Measurements from ENCODE around the gene TREH. TPM values are rescaled to one million over a fixed set of nuclear protein-coding genes. Genes with fewer than 3 reads are reported as not detected.

The TREH gene
- total RNA-seq, 2 donors from 2014 or later: 2.4 to 2.8 TPM

- no peaks in the 10 kb centered on the region for H3K27me3 ChIP-seq
- TF ChIP-seq CTCF (IDR thresholded peaks at IDR 0.05): no peak
- no peak overlapping the region for H3K9ac ChIP-seq (ENCODE audit: low read depth in 2 of 2, low read length in 2 of 2)
- H3K4me3 ChIP-seq: no peak overlapping the region
- DNase-seq: no peak
- H3K36me3 ChIP-seq: no peaks in the 10 kb centered on the region
- H3K4me1 ChIP-seq: peaks cover 4% of the 10 kb centered on the region
- intact Hi-C loops (cut with DNase I): loop anchor here (5.0 kb wide), 1 partner anchor 53 kb away; no protein-coding TSS in a partner anchor
- H3K9me3 ChIP-seq: no peaks in the 10 kb centered on the region
- H3K27ac ChIP-seq: no peak overlapping the region
Observed at GRCh38 chr11:118655486-118656190, 23.8 kb downstream of the TREH start.

- Histone ChIP-seq H3K9ac (ENCODE audit: low read depth in 2 of 2, low read length in 2 of 2) (no peak overlapping the region), H3K4me1 (no peaks in the 10 kb centered on the region), H3K9me3 (no peaks in the 10 kb centered on the region), H3K4me3 (no peak overlapping the region), H3K36me3 (no peaks in the 10 kb centered on the region), H3K27me3 (no peaks in the 10 kb centered on the region), H3K27ac (no peak overlapping the region)
- no peak for DNase-seq
- TF ChIP-seq CTCF (IDR thresholded peaks at IDR 0.05): no peak
- intact Hi-C loops (cut with DNase I): no loop called here
Observed at GRCh38 chr11:118653684-118654390, 25.6 kb downstream of the TREH start.

DNA sequence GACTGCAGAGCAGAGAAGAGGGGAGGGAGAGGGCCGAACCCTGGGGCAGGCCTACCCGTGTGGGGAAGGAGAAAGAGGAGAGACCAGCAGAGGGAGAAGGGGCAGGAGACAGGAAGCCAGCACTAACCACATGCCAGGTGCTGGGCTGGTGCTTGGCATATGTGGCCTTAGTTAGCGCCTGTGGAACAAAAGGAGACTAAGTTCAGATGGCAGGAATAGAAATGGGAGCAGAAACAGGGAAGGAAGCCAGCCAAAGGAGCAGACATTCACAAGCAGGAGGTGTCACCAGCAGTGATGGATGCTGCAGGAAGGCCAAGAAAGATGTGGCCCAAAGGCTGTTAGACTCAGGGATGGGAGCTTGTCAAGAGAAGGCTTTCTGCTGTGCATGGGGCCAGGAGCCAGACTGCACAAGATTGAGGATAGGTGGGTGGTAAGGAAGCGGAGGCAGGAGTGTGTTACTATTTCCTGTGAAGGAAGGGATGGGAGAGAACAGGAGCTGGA lies 26.7 kb downstream of the TREH start:
- intact Hi-C loops (cut with DNase I): no loop called here
- Histone ChIP-seq H3K9me3 (no peaks in the 10 kb centered on the region), H3K27me3 (no peaks in the 10 kb centered on the region), H3K27ac (no peak overlapping the region), H3K4me3 (no peak overlapping the region), H3K36me3 (no peaks in the 10 kb centered on the region), H3K9ac (ENCODE audit: low read depth in 2 of 2, low read length in 2 of 2) (no peak overlapping the region), H3K4me1 (no peaks in the 10 kb centered on the region)
- DNase-seq: no peak
- no peak for TF ChIP-seq CTCF (IDR thresholded peaks at IDR 0.05)

- TF ChIP-seq CTCF (IDR thresholded peaks at IDR 0.05): no peak
- Histone ChIP-seq H3K27ac (no peak overlapping the region), H3K36me3 (no peaks in the 10 kb centered on the region), H3K4me3 (no peak overlapping the region), H3K9ac (ENCODE audit: low read depth in 2 of 2, low read length in 2 of 2) (no peak overlapping the region), H3K9me3 (no peaks in the 10 kb centered on the region), H3K27me3 (no peaks in the 10 kb centered on the region), H3K4me1 (no peaks in the 10 kb centered on the region)
- no peak for DNase-seq
- intact Hi-C loops (cut with DNase I): no loop called here
Observed at GRCh38 chr11:118651820-118652219, 27.6 kb downstream of the TREH start.

DNA sequence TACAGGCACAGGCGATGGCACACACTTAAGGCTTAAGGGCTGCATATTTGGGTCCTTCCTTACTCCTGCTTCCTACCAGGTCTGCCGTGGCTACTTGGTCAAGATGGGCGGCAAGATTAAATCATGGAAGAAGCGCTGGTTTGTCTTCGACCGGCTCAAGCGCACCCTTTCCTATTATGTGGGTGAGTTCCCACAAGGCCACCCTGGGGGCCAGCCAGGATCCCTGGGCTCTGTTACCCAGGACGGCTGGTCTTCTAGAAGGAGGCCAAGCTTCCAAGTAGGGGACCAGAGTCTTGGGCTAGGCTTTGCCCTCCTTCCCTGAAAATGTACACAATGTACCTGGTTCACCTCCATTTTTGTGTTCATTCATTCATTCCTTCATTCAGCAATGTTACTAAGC lies 29.1 kb downstream of the TREH start:
- Histone ChIP-seq H3K4me3 (no peak overlapping the region), H3K27ac (no peak overlapping the region), H3K36me3 (no peaks in the 10 kb centered on the region), H3K9ac (ENCODE audit: low read depth in 2 of 2, low read length in 2 of 2) (no peak overlapping the region), H3K4me1 (no peaks in the 10 kb centered on the region), H3K9me3 (no peaks in the 10 kb centered on the region), H3K27me3 (no peaks in the 10 kb centered on the region)
- DNase-seq: no peak
- no peak for TF ChIP-seq CTCF (IDR thresholded peaks at IDR 0.05)
- intact Hi-C loops (cut with DNase I): no loop called here
